ENCODE measurements around the gene TMEM184B. TPM values are rescaled to one million over a fixed set of nuclear protein-coding genes. Genes with fewer than 3 reads are reported as not detected.
A peak's percentile ranks its signal among the peaks of the same experiment; 100 is the strongest.
"Not testable (repeated sequence)": the region's sequence is repeated elsewhere in the genome, so short reads cannot be mapped to it uniquely, and the experiment has no call there.

Gene TMEM184B
- total RNA-seq, 1 donor from 2014 or later, result 13.3 TPM

DNA sequence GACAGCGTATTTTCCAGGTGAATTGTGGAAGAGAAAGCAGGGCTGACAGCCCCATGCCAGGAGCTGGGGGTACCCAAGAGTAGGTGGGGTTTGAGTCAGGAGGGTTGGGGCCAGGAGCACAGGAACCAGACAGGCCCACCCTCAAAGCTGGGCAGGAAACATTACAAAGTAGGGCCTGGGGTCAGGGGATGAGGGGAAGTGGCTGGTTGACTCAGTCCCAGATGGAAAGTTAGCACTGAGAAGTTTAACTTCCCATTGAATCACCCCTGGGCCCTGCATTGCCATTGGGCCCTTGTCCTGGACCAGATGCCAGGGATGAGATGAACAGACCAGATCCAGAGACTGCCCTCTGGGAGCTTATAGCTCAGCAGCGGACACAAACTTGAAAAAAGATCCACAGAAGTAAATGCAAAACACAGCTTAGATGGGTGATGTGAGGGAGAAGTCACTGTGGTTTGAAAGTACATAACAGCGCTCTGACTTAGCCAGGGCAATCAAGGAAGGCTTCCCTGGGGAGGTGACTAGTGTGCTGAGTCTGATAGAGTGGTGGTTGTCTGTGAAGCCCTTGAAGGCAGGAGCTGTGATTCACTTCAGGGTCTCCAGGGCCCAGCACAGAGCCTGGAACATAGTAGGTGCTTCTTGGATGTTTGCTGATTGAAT is 68.8 kb downstream of the TMEM184B start:
- DNase-seq, result no peak

- no peak for DNase-seq
Measured at GRCh38 chr22:38203090-38203810, 69.6 kb downstream of the TMEM184B start.

GRCh38 chr22:38202437-38203089 is 70.2 kb downstream of the TMEM184B start:
- DNase-seq, result peak; percentile 66

GRCh38 chr22:38201711-38202436 is 70.9 kb downstream of the TMEM184B start, which contains the start of gene MAFF:
Gene MAFF, plus strand, starts transcription at chr22:38201994. Its CDS starts 11,860 bp downstream, at chr22:38213854.
- DNase-seq, result peak; percentile 84

- DNase-seq, result no peak
Measured at GRCh38 chr22:38201371-38201710, 71.5 kb downstream of the TMEM184B start.

DNA sequence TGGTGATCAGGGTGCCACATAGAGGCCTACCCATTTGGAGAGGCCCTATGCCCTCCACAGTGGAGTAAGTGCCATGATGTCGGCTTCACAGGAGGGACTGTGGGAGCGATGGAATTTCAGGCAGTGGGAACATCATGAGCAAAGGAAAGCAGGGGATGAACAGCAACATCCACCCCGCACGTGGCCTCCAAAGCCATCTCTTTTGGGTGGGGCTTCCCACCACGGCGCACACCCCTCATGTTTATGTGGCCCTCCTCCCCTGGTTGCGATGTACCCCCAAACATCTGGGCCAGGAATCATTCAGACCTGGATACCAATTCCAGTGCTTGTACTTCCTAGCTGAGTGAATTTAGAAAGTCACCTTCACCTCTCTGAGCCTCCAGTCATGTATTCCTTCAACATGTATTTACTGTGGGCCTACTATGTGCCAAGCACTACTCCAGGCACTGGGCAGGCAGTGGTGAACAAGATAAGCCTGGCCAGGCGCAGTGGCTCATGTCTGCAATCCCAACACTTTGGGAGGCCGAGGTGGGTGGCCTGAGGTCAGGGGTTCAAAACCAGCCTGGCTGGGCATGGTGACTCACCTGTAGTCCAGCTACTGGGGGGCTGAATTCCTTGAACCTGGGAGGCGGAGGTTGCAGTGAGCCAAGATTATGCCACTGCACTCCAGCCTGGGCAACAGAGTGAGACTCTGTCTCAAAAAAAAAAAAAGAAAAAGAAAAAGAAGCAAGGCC is 72.8 kb downstream of the TMEM184B start:
- no peak for DNase-seq

DNA sequence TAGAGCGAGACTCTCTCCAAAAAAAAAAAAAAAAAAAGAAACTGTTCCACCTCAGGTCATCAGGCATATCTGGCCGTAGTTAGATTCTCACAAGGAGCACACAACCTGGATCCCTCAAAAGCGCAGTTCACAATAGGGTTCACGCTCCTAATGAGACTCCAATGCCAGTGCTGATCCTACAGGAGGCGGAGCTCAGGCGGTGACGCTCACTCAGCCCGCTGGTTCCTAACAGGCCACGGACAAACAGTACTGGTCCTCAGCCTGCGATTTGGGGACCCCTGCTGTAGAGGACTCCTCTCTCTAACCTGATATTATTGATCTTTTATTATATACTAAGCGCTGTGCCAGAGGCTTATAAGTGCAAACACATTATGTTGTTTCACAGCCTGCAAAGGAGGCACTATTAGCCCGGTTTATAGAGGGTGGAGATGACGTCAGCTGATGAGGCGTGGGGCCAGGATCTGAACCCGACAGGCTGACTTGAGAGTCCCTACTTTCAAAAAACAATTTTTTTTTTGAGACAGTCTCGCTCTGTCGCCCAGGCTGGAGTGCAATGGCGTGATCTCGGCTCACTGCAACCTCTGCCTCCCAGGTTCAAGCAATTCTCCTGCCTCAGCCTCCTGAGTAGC is 75.9 kb downstream of the TMEM184B start:
- no peak for DNase-seq

GRCh38 chr22:38193580-38193979 is 79.2 kb downstream of the TMEM184B start:
- DNase-seq, result no peak

DNA sequence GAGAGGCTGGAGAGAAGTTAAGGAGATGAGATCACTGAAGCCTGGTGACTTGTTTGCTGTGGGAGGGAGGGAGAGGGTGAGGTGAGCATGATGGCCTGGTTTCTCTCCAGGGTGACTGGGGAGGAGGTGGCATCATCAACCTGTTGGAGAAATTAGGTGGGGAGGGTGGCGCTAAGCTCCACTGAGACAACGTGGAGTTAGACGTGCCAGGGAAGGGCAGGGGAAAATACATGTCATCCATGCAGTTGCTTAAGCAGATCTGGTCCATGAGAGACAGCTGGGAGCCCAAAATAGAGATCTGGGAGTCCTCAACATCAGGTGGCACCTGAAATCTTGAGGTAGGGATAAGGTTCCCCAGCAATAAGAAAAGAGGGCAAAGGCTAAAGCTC is 80.3 kb downstream of the TMEM184B start:
- DNase-seq, result no peak

DNA sequence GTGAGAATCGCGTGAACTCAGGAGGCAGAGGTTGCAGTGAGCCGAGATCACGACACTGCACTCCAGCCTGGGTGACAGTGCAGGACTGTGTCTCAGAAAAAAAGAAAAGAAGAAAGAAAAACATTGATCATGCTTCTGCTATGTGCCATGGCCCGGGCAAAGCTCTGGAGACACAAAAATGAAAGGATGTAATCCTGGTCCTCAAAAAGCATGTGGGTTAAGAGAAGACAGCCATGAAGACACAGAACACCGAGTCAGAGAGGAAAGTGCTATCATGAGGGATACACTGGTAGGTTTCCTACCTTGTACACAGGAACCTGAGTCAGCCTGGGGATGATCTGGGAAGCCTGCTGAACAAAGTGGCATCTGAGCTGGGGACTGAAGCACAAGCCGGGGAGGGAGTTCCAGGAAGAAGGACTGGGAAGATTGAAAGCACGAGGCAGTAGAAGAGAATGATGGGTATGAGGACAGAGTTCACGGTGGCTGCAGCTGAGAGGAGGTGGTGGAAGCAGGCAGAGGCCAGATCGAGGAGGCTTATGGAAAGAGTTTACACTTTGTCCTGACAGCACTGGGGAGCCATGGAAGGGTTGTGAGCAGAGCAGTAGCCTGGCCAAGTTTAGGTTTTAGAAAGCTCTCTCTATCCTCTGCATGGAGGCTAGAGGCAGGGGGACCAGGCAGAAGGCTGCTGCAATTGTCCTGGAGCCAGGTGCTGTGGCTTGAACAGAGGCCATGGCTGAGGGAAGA is 80.9 kb downstream of the TMEM184B start:
- DNase-seq, result no peak

GRCh38 chr22:38191055-38191454 is 81.8 kb downstream of the TMEM184B start:
- DNase-seq, result no peak

GRCh38 chr22:38190581-38190980 is 82.2 kb downstream of the TMEM184B start:
- DNase-seq, result no peak

GRCh38 chr22:38189104-38189503 is 83.7 kb downstream of the TMEM184B start:
- no peak for DNase-seq

DNA sequence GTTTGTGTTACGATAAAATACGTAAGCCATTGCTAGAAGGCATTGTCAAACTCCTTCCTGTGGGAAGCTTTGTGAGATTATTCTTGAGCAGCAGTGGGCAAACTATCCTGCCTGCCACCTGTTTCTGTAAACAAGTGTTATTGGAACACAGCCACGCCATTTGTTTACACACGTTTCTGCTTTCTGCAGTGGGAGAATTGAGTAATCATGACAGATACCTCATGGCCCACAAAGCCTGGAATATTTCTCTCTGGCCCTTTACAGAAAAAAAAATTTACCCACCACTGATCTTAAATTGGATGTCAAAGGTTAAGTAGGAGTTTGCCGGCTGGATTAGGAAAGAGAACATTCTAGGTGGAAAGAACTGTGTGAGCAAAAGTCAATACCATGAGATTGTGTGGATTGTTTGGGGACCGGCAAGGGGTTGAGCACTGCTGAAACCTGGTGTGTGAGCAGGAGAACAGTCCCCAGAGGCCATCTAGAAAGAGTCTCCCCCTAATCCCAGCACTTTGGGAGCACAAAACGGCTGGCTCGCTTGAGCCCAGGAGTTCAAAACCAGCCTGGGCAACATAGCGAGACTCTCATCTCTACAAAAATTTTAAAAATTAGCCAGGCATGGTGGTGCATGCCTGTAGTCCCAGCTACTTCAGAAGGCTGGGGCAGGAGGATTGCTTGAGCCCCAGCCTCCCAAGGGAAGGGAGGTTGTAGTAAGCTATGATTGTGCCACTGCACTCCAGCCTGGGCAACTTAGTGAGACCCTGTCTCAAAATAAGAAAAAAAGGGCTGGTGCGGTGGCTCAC is 85.2 kb downstream of the TMEM184B start:
- no peak for DNase-seq

GRCh38 chr22:38186429-38186828 is 86.4 kb downstream of the TMEM184B start:
- DNase-seq, result no peak

GRCh38 chr22:38184788-38185187 is 88.0 kb downstream of the TMEM184B start:
- no peak for DNase-seq

- peak; percentile 94 for DNase-seq
Measured at GRCh38 chr22:38181453-38182200, 91.2 kb downstream of the TMEM184B start, which contains the start of gene PLA2G6. Gene PLA2G6, minus strand, starts transcription at chr22:38181830. Its CDS starts 12,404 bp downstream, at chr22:38169426.

DNA sequence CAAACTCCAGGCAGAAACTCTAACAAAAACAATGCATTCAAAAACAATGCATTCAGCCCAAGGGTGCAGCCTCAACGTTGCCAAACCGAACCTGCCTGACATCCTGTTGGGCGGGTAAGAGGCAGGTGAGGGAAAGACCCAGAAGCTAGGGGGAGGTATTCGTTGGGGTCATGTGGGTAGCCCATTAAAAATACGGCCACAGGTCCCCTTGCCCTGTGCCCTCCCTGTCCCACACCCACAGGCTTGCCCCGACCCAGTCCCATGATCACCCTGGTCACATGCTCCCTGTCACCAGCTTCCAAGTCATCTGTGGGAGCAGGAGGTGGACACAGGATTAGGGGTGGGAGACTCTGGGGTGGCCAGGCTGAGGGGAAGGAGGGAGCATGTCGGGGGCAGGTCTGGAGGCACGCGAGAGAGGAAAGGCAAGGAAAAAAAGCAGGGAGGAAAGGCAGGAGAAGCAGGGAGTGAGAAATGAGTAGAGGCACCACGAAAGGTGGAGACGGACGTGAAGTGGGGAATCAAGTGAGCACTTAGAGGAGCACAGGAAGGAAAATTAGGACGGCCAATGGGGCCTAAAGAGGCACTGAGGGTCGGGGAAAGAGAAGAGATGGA is 91.9 kb downstream of the TMEM184B start:
- no peak for DNase-seq

GRCh38 chr22:38178605-38178937 is 94.2 kb downstream of the TMEM184B start:
- not testable (repeated sequence) for DNase-seq

Measured in skin of body (tissue), 2 donors.